IMR-90 (cell line): Measurements from ENCODE around the gene KCNN4. TPM values are rescaled to one million over a fixed set of nuclear protein-coding genes. Genes with fewer than 3 reads are reported as not detected.

Experiments
- ATAC-seq: fragments of 200-7000 bp; cut with Tn5 transposase; 2 replicates; pipeline ENCODE4 v1.9.1; 2020; ENCODE audit warnings: low read depth, mild to moderate bottlenecking, moderate library complexity
- BruUV-seq: library from RNA; stranded (reverse); fragments of 400-500 nt; replicated peaks from 2 replicates; lab custom pipeline; 2021; lab: Mats Ljungman, UMichigan
- CTCF ChIA-PET: fragments of 300-600 bp; formaldehyde crosslinking; extraction: SDS; loops from one replicate; lab custom pipeline; 2021; ENCODE audit warnings: antibody characterized with exemption; lab: Yijun Ruan, JAX
- POLR2A ChIA-PET: fragments of 300-600 bp; sonication (Branson Sonifier 250); formaldehyde crosslinking; loops from one replicate; lab custom pipeline; 2022; ENCODE audit warnings: antibody characterized with exemption; ENCODE audit not compliant: unreplicated experiment; lab: Charles Lee
- DNase-seq: peaks from one replicate; pipeline ENCODE4 v3.0.0; 2013
- H2AFZ ChIP-seq: replicated peaks from 2 replicates; pipeline ENCODE3; 2013; ENCODE audit warnings: low read length, mild to moderate bottlenecking; ENCODE audit not compliant: poor library complexity
- H2AK5ac ChIP-seq: 2 replicates; pipeline ENCODE4 v1.6.1; 2013; ENCODE audit warnings: low read depth, low read length, inconsistent platforms
- H2AK9ac ChIP-seq: replicated peaks from 2 replicates; pipeline ENCODE3; 2013; ENCODE audit warnings: mild to moderate bottlenecking, low read depth, low read length, moderate library complexity; ENCODE audit not compliant: poor library complexity
- H2BK120ac ChIP-seq: 2 replicates; pipeline ENCODE4 v1.6.1; 2013; ENCODE audit warnings: low read depth, low read length, inconsistent platforms
- H2BK15ac ChIP-seq: 3 replicates; pipeline ENCODE4 v1.6.1; 2013; ENCODE audit warnings: low read depth, low read length, inconsistent platforms
- H2BK20ac ChIP-seq: 2 replicates; pipeline ENCODE4 v1.6.1; 2013; ENCODE audit warnings: low read depth, mild to moderate bottlenecking, inconsistent platforms, low read length, moderate library complexity
- H2BK5ac ChIP-seq: 2 replicates; pipeline ENCODE4 v1.6.1; 2013; ENCODE audit warnings: mild to moderate bottlenecking, low read depth, low read length, inconsistent platforms; ENCODE audit not compliant: poor library complexity, severe bottlenecking
- H3K14ac ChIP-seq: replicated peaks from 2 replicates; pipeline ENCODE4 v1.6.1; 2013; ENCODE audit warnings: low read depth, low read length, inconsistent platforms
- H3K18ac ChIP-seq: 2 replicates; pipeline ENCODE4 v1.6.1; 2013; ENCODE audit warnings: low read depth, low read length, control low read depth
- H3K23ac ChIP-seq: 2 replicates; pipeline ENCODE4 v1.6.1; 2013; ENCODE audit warnings: low read depth, low read length, inconsistent platforms
- H3K27ac ChIP-seq: 2 replicates; pipeline ENCODE4 v1.5.1; 2013; ENCODE audit warnings: mild to moderate bottlenecking, control low read depth, low read length; ENCODE audit not compliant: insufficient read depth
- H3K27me3 ChIP-seq: 2 replicates; pipeline ENCODE4 v1.6.1; 2013; ENCODE audit warnings: low read length; ENCODE audit not compliant: control insufficient read depth, insufficient read depth
- H3K36me3 ChIP-seq: 2 replicates; pipeline ENCODE4 v1.6.1; 2013; ENCODE audit warnings: low read length, mixed read lengths; ENCODE audit not compliant: control insufficient read depth, insufficient read depth
- H3K4ac ChIP-seq: 2 replicates; pipeline ENCODE4 v1.6.1; 2013; ENCODE audit warnings: low read depth, low read length, inconsistent platforms
- H3K4me1 ChIP-seq: 2 replicates; pipeline ENCODE4 v1.6.1; 2013; ENCODE audit warnings: low read length, mixed read lengths; ENCODE audit not compliant: control insufficient read depth, insufficient read depth
- H3K4me2 ChIP-seq: 2 replicates; pipeline ENCODE4 v1.6.1; 2013; ENCODE audit warnings: low read depth, mild to moderate bottlenecking, control low read depth, low read length, moderate library complexity
- H3K4me3 ChIP-seq: 2 replicates; pipeline ENCODE4 v1.5.1; 2013; ENCODE audit warnings: low read depth, mild to moderate bottlenecking, control low read depth, low read length, moderate library complexity; ENCODE audit not compliant: insufficient read depth
- H3K56ac ChIP-seq: 2 replicates; pipeline ENCODE4 v1.6.1; 2013; ENCODE audit warnings: low read length, inconsistent platforms; ENCODE audit not compliant: insufficient read depth; ENCODE audit errors: extremely low read depth
- H3K79me1 ChIP-seq, 2 experiments: 2 replicates each; pipeline ENCODE4 v1.6.1; 2013; ENCODE audit warnings: low read length in 2 of 2, inconsistent platforms in 1 of 2, low read depth in 1 of 2
- H3K9ac ChIP-seq: 2 replicates; pipeline ENCODE4 v1.6.1; 2013; ENCODE audit warnings: low read depth, low read length, control low read depth
- H3K9me1 ChIP-seq: 2 replicates; pipeline ENCODE4 v1.6.1; 2013; ENCODE audit warnings: low read length, inconsistent platforms; ENCODE audit not compliant: insufficient read depth
- H3K9me3 ChIP-seq: 2 replicates; pipeline ENCODE4 v1.6.1; 2013; ENCODE audit warnings: low read length; ENCODE audit not compliant: control insufficient read depth, insufficient read depth
- H4K20me1 ChIP-seq: 2 replicates; pipeline ENCODE4 v1.6.1; 2013; ENCODE audit warnings: low read length, inconsistent platforms; ENCODE audit not compliant: insufficient read depth
- H4K5ac ChIP-seq: 2 replicates; pipeline ENCODE4 v1.6.1; 2013; ENCODE audit warnings: mild to moderate bottlenecking, low read depth, low read length, control low read depth
- H4K8ac ChIP-seq, 2 experiments: 2 replicates each; pipeline ENCODE4 v1.6.1; 2013; ENCODE audit warnings: low read depth in 2 of 2, low read length in 2 of 2, control low read depth in 1 of 2, inconsistent platforms in 1 of 2
- H4K91ac ChIP-seq: 2 replicates; pipeline ENCODE4 v1.6.1; 2013; ENCODE audit warnings: low read depth, low read length, inconsistent platforms; ENCODE audit not compliant: insufficient read depth
- CEBPB ChIP-seq: IDR thresholded peaks from 2 replicates; pipeline ENCODE4 v1.6.1; 2012; ENCODE audit warnings: low read depth, low read length, improper control_type of control experiment
- CHD1 ChIP-seq: IDR thresholded peaks from 2 replicates; pipeline ENCODE4 v1.6.1; 2012; ENCODE audit warnings: low read depth, low read length, improper control_type of control experiment
- FOS ChIP-seq: fragments of 150-350 bp; IDR thresholded peaks from 2 replicates; pipeline ENCODE4 v1.6.1; 2016; ENCODE audit warnings: low read depth, low read length
- MXI1 ChIP-seq: IDR thresholded peaks from 2 replicates; pipeline ENCODE4 v1.6.1; 2012; ENCODE audit warnings: low read depth, mild to moderate bottlenecking, low read length, moderate library complexity, borderline replicate concordance
- USF2 ChIP-seq: fragments of 150-350 bp; IDR thresholded peaks from 2 replicates; pipeline ENCODE4 v1.6.1; 2017; ENCODE audit warnings: mild to moderate bottlenecking, antibody characterized with exemption, low read length, low read depth
- WGBS, 2 experiments: methylation state at CpG; one replicate each; pipeline versions ENCODE4 v1.1.5 to v1.1.7; 2013; ENCODE audit warnings: missing lambda C conversion rate in 2 of 2; ENCODE audit not compliant: insufficient read length in 1 of 2; ENCODE audit errors: extremely low coverage in 2 of 2; 5-methylcytosine and 5-hydroxymethylcytosine counted together
- dilution Hi-C: fragments of 300-500 bp; cut with HindIII; formaldehyde crosslinking; loops from one replicate; pipeline ENCODE4 v1.14.3; 2018; ENCODE audit warnings: low sequenced_read_pairs; ENCODE audit not compliant: unreplicated experiment
- in situ Hi-C: fragments of 300-500 bp; cut with MboI; formaldehyde crosslinking; loops from 3 replicates; pipeline ENCODE4 v1.14.3; 2019; ENCODE audit warnings: low sequenced_read_pairs, inconsistent platforms, mixed read lengths
- intact Hi-C: fragments of 100-400 bp; cut with micrococcal nuclease; formaldehyde crosslinking; loops from 2 replicates; pipeline ENCODE4 v1.10.0; 2022
- polyA plus RNA-seq, 3 experiments: library from polyadenylated mRNA; depleted of rRNA; stranded (reverse); fragments of >200 nt; gene quantifications; 2 replicates each; pipeline ENCODE4 v1.2.3, GENCODE V29; 2012; ENCODE audit warnings: low replicate concordance in 1 of 3
- total RNA-seq: library from RNA; depleted of rRNA; stranded (reverse); fragments of >200 nt; gene quantifications from 2 replicates; pipeline ENCODE4 v1.2.3, GENCODE V29; 2012

The KCNN4 gene
- total and polyA plus RNA-seq, 2 of the 4 experiments (the other 2 are of a cell fraction): 0.54 to 0.99 TPM

- TF ChIP-seq USF2 (no peak), MXI1 (no peak), FOS (no peak)
Measured at GRCh38 chr19:43769256-43769655, 11.5 kb downstream of the KCNN4 start (continued).

GRCh38 chr19:43768273-43769050 is 12.3 kb downstream of the KCNN4 start:
- Histone ChIP-seq H3K14ac (no peak overlapping the region), H2BK20ac (no peak overlapping the region), H3K18ac (no peak overlapping the region), H3K4me2 (no peak overlapping the region), H3K27me3 (peaks cover 6% of the 10 kb centered on the region), H3K4ac (no peak overlapping the region), H2AK5ac (no peak overlapping the region), H3K9me3 (no peaks in the 10 kb centered on the region), H4K8ac (no peak overlapping the region), H2AK9ac (no peak overlapping the region), H2BK5ac (no peak overlapping the region), H2BK15ac (no peak overlapping the region), H3K56ac (no peak overlapping the region), H3K79me1 (peaks cover 0 to 8% of the 10 kb centered on the region in 2 experiments; a peak in 2 of 4 replicates), H3K23ac (no peak overlapping the region), H3K9ac (no peak overlapping the region), H3K36me3 (no peaks in the 10 kb centered on the region), H3K4me1 (peaks cover 13% of the 10 kb centered on the region), H2AFZ (no peak overlapping the region), H4K91ac (no peak overlapping the region), H3K4me3 (no peak overlapping the region), H4K20me1 (no peaks in the 10 kb centered on the region; the same call in 1 of the 2 replicates), H4K5ac (no peak overlapping the region), H3K9me1 (peaks cover 25% of the 10 kb centered on the region), H3K27ac (no peak overlapping the region), H2BK120ac (no peak overlapping the region)
- TF ChIP-seq CHD1: no peak
- peak; percentile 39; the same call in 1 of the 2 replicates for TF ChIP-seq CEBPB
- ATAC-seq (no peak), DNase-seq (no peak)
- ChIA-PET POLR2A (no interaction called here), CTCF (no interaction called here)
- in situ Hi-C loops: no loop called here
- WGBS, 2 experiments: 75% methylated on average over 5 of the region's 15 CpGs; no CpG with 5 or more reads in 1 of the 2 experiments
- intact Hi-C loops: no loop called here
- no TSS peak for BruUV-seq
- dilution Hi-C loops: no loop called here
